ENCODE measurements around the gene PPM1H.

DNA sequence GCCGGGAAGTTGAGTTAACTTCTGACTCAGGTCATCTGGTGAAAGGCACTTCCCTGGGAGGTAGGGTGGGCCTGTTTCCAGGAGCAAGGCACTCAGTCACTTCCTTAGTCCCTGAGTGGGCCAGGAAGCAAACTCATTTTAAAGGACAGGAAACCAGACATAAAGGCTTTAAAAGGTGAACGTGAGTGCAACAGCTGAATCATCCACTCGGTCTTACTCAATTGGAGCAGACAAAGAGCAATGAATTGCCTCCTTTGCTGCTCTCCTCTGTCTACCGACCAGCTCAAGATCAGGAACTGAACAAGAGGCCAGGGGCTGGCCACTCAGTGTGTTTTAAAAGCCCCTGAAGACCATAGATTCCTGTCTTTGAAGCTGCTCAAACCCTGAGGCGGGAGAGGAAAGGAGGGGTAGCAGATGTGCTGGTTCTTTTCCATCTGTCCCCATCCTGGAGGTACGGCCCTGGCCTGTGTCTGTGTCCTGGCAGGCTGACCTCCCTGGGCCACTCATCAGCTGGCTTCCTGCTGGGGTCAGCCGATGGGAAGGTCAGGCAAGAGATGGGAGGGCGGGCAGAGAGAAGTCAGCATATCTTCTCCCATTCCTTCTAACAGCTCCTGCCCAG lies 148.9 kb downstream of the PPM1H start:
- TF ChIP-seq, protein P1, sequence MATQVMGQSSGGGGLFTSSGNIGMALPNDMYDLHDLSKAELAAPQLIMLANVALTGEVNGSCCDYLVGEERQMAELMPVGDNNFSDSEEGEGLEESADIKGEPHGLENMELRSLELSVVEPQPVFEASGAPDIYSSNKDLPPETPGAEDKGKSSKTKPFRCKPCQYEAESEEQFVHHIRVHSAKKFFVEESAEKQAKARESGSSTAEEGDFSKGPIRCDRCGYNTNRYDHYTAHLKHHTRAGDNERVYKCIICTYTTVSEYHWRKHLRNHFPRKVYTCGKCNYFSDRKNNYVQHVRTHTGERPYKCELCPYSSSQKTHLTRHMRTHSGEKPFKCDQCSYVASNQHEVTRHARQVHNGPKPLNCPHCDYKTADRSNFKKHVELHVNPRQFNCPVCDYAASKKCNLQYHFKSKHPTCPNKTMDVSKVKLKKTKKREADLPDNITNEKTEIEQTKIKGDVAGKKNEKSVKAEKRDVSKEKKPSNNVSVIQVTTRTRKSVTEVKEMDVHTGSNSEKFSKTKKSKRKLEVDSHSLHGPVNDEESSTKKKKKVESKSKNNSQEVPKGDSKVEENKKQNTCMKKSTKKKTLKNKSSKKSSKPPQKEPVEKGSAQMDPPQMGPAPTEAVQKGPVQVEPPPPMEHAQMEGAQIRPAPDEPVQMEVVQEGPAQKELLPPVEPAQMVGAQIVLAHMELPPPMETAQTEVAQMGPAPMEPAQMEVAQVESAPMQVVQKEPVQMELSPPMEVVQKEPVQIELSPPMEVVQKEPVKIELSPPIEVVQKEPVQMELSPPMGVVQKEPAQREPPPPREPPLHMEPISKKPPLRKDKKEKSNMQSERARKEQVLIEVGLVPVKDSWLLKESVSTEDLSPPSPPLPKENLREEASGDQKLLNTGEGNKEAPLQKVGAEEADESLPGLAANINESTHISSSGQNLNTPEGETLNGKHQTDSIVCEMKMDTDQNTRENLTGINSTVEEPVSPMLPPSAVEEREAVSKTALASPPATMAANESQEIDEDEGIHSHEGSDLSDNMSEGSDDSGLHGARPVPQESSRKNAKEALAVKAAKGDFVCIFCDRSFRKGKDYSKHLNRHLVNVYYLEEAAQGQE (IDR thresholded peaks at IDR 0.05; ENCODE audit: low read depth, low read length), result 0 out of 2 replicates have a peak, but pooled peaks have one; percentile 4
- TF ChIP-seq POLR2AphosphoS5 (IDR thresholded peaks at IDR 0.05; ENCODE audit: low read depth, low read length), result 0 out of 2 replicates have a peak, but pooled peaks have one; percentile 38
- TF ChIP-seq, protein P2, sequence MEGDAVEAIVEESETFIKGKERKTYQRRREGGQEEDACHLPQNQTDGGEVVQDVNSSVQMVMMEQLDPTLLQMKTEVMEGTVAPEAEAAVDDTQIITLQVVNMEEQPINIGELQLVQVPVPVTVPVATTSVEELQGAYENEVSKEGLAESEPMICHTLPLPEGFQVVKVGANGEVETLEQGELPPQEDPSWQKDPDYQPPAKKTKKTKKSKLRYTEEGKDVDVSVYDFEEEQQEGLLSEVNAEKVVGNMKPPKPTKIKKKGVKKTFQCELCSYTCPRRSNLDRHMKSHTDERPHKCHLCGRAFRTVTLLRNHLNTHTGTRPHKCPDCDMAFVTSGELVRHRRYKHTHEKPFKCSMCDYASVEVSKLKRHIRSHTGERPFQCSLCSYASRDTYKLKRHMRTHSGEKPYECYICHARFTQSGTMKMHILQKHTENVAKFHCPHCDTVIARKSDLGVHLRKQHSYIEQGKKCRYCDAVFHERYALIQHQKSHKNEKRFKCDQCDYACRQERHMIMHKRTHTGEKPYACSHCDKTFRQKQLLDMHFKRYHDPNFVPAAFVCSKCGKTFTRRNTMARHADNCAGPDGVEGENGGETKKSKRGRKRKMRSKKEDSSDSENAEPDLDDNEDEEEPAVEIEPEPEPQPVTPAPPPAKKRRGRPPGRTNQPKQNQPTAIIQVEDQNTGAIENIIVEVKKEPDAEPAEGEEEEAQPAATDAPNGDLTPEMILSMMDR (IDR thresholded peaks at IDR 0.05), result no peak
- TF ChIP-seq, protein P3, sequence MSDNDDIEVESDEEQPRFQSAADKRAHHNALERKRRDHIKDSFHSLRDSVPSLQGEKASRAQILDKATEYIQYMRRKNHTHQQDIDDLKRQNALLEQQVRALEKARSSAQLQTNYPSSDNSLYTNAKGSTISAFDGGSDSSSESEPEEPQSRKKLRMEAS (IDR thresholded peaks at IDR 0.05; ENCODE audit: low read depth), result peak; percentile 20; the same call in 1 of the 2 replicates
- TF ChIP-seq TAF1 (IDR thresholded peaks at IDR 0.05; ENCODE audit: borderline replicate concordance, low read depth, low read length), result no peak; the same call in none of the 2 replicates
- TF ChIP-seq, protein P4, sequence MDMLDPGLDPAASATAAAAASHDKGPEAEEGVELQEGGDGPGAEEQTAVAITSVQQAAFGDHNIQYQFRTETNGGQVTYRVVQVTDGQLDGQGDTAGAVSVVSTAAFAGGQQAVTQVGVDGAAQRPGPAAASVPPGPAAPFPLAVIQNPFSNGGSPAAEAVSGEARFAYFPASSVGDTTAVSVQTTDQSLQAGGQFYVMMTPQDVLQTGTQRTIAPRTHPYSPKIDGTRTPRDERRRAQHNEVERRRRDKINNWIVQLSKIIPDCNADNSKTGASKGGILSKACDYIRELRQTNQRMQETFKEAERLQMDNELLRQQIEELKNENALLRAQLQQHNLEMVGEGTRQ (IDR thresholded peaks at IDR 0.05; ENCODE audit: borderline replicate concordance, low read depth, low read length), result no peak
- TF ChIP-seq GABPA (IDR thresholded peaks at IDR 0.05; ENCODE audit: low read depth), result peak; percentile 45
- peak; percentile 43; the same call in 1 of the 2 replicates for TF ChIP-seq YY1 (IDR thresholded peaks at IDR 0.05; ENCODE audit: low read depth)
- TF ChIP-seq EP300 (IDR thresholded peaks at IDR 0.05; ENCODE audit: borderline replicate concordance in 1 of 2, low read depth in 1 of 2, low read length in 1 of 2), result peak in 1 of 2 experiments; percentile 88
